Thymus (tissue), 14 donors: ENCODE measurements around the gene OSCP1. TPM values are rescaled to one million over a fixed set of nuclear protein-coding genes. Genes with fewer than 3 reads are reported as not detected.
A peak's percentile ranks its signal among the peaks of the same experiment; 100 is the strongest.
"Not testable (repeated sequence)": the region's sequence is repeated elsewhere in the genome, so short reads cannot be mapped to it uniquely, and the experiment has no call there.

Experiments used
- DNase-seq, 9 donors: peaks; one replicate each; pipeline ENCODE4 v3.0.0-alpha.2; 2013; ENCODE audit warnings: low spot score in 9 of 9, low read depth in 6 of 9, missing footprints in 1 of 9
- H3K27ac ChIP-seq, 2 donors: one replicate each; pipeline ENCODE4 v1.5.1; 2013; ENCODE audit warnings: control low read depth in 1 of 2, low read depth in 1 of 2, low read length in 1 of 2, mild to moderate bottlenecking in 1 of 2, moderate library complexity in 1 of 2
- H3K27me3 ChIP-seq, 2 donors: one replicate each; pipeline ENCODE4 v1.5.1; 2013; ENCODE audit warnings: low read length in 1 of 2; ENCODE audit not compliant: control insufficient read depth in 2 of 2, insufficient read depth in 1 of 2
- H3K36me3 ChIP-seq, 2 donors: one replicate each; pipeline ENCODE4 v1.5.1; 2013; ENCODE audit warnings: low read length in 1 of 2, mild to moderate bottlenecking in 1 of 2, moderate library complexity in 1 of 2; ENCODE audit not compliant: control insufficient read depth in 2 of 2, insufficient read depth in 2 of 2
- H3K4me1 ChIP-seq, 2 donors: one replicate each; pipeline ENCODE4 v1.5.1; 2013; ENCODE audit warnings: low read length in 2 of 2; ENCODE audit not compliant: control insufficient read depth in 2 of 2, insufficient read depth in 2 of 2
- H3K4me3 ChIP-seq, 2 donors: one replicate each; pipeline ENCODE4 v1.5.1; 2013; ENCODE audit warnings: low read length in 2 of 2, control low read depth in 1 of 2, mild to moderate bottlenecking in 1 of 2
- H3K9me3 ChIP-seq, 2 donors: one replicate each; pipeline ENCODE4 v1.5.1; 2013; ENCODE audit warnings: low read length in 1 of 2, mild to moderate bottlenecking in 1 of 2; ENCODE audit not compliant: control insufficient read depth in 2 of 2, insufficient read depth in 1 of 2
- WGBS: extraction: QIAGEN DNeasy Blood & Tissue Kit; methylation state at CpG from one replicate; pipeline ENCODE4 v1.1.7; 2013; 5-methylcytosine and 5-hydroxymethylcytosine counted together
- long read RNA-seq, 10 donors: transcript quantifications; one replicate each; lab custom pipeline, GENCODE V29; 2026
- polyA plus RNA-seq: library from polyadenylated mRNA; stranded (reverse); fragments of 200-250 nt; gene quantifications from one replicate; pipeline ENCODE4 v1.2.3, GENCODE V29; 2013
- total RNA-seq: library from RNA; stranded (reverse); fragments of 120-200 nt; gene quantifications from one replicate; pipeline ENCODE4 v1.2.4, GENCODE V29; 2013
- donor health status: healthy.

Gene OSCP1
- 4.0 TPM for total RNA-seq
- polyA plus RNA-seq, result 4.8 TPM
- long read RNA-seq, donor 1, result 0 reads
- long read RNA-seq, donor 2, result 0 reads
- long read RNA-seq, donor 3, partial matches to known transcripts, result 0 of 1 reads
- long read RNA-seq, donor 3, other reads (novel, unspliced or antisense), result 0 of 1 reads
- long read RNA-seq, donor 4, result 0 reads
- long read RNA-seq, donor 5, partial matches to known transcripts, result 0 of 2 reads
- long read RNA-seq, donor 5, other reads (novel, unspliced or antisense), result 0 of 2 reads
- long read RNA-seq, donor 6, partial matches to known transcripts, result 0 of 1 reads
- long read RNA-seq, donor 6, other reads (novel, unspliced or antisense), result 0 of 1 reads
- long read RNA-seq, donor 7, partial matches to known transcripts, result 0 of 1 reads
- long read RNA-seq, donor 7, other reads (novel, unspliced or antisense), result 0 of 1 reads
- long read RNA-seq, donor 8, result 0 reads
- long read RNA-seq, donor 9, result 0 reads
- long read RNA-seq, donor 10, result 0 reads

GRCh38 chr1:36450270-36450918 is at the start of gene OSCP1:
TSS of gene OSCP1 (minus strand) at chr1:36450451. CDS start at chr1:36450369, 82 bp downstream.
- peak; percentile 73 to 93 (median 85) for DNase-seq
- Histone ChIP-seq H3K36me3 (peaks cover 12 to 15% of the 10 kb centered on the region in 2 donors), H3K9me3 (peaks cover 0 to 4% of the 10 kb centered on the region in 2 donors), H3K4me3 (peak within 1 kb of the TSS; percentile 68 to 87), H3K27ac (peak within 1 kb of the TSS; percentile 86 to 94), H3K4me1 (peaks cover 0 to 11% of the 10 kb centered on the region in 2 donors), H3K27me3 (no peaks in the 10 kb centered on the region)
- WGBS, result 1% methylated on average over 48 of the region's 48 CpGs

- H3K4me1 ChIP-seq, result no peaks in the 10 kb centered on the region
- H3K9me3 ChIP-seq, result peaks cover 0 to 1% of the 10 kb centered on the region in 2 donors
- no peaks in the 10 kb centered on the region for H3K36me3 ChIP-seq
- no peak overlapping the region for H3K4me3 ChIP-seq
- no peak for DNase-seq
- WGBS, result 97% methylated on average over 2 of the region's 2 CpGs
- H3K27me3 ChIP-seq, result no peaks in the 10 kb centered on the region
- H3K27ac ChIP-seq, result no peak overlapping the region
These were observed 47.0 kb upstream of the OSCP1 start for GRCh38 chr1:36497207-36497606.

GRCh38 chr1:36494971-36495370 is 44.7 kb upstream of the OSCP1 start:
- WGBS, result 97% methylated on average over 5 of the region's 5 CpGs
- no peak for DNase-seq

GRCh38 chr1:36493524-36493923 is 43.3 kb upstream of the OSCP1 start:
- Histone ChIP-seq H3K9me3 (peaks cover 0 to 1% of the 10 kb centered on the region in 2 donors), H3K4me3 (no peak overlapping the region), H3K27me3 (no peaks in the 10 kb centered on the region), H3K4me1 (peaks cover 2 to 19% of the 10 kb centered on the region in 2 donors), H3K27ac (no peak overlapping the region), H3K36me3 (no peaks in the 10 kb centered on the region)
- 98% methylated on average over 9 of the region's 9 CpGs for WGBS
- no peak for DNase-seq

More at GRCh38 chr1:36494971-36495370, 44.7 kb upstream of the OSCP1 start:
- peaks cover 2 to 7% of the 10 kb centered on the region in 2 donors for H3K4me1 ChIP-seq
- no peak overlapping the region for H3K4me3 ChIP-seq
- H3K9me3 ChIP-seq, result peaks cover 0 to 1% of the 10 kb centered on the region in 2 donors
- no peaks in the 10 kb centered on the region for H3K27me3 ChIP-seq
- no peak overlapping the region for H3K27ac ChIP-seq
- no peaks in the 10 kb centered on the region for H3K36me3 ChIP-seq

- no peak overlapping the region for H3K4me3 ChIP-seq
- H3K9me3 ChIP-seq, result peaks cover 0 to 1% of the 10 kb centered on the region in 2 donors
- DNase-seq, result no peak
- WGBS, result 38% methylated on average over 9 of the region's 9 CpGs
- no peak overlapping the region for H3K27ac ChIP-seq
- H3K4me1 ChIP-seq, result peaks cover 2 to 19% of the 10 kb centered on the region in 2 donors
- no peaks in the 10 kb centered on the region for H3K36me3 ChIP-seq
- no peaks in the 10 kb centered on the region for H3K27me3 ChIP-seq
These were observed 42.2 kb upstream of the OSCP1 start for GRCh38 chr1:36492491-36492890.

- DNase-seq, H3K36me3 ChIP-seq, H3K4me3 ChIP-seq, H3K27ac ChIP-seq, H3K27me3 ChIP-seq, H3K9me3 ChIP-seq: not testable (repeated sequence)
- WGBS, result 67% methylated on average over 10 of the region's 10 CpGs
- H3K4me1 ChIP-seq, result peaks cover 2 to 28% of the 10 kb centered on the region in 2 donors
These were observed 39.2 kb upstream of the OSCP1 start for GRCh38 chr1:36489258-36490051.

GRCh38 chr1:36487906-36488305 is 37.7 kb upstream of the OSCP1 start:
- Histone ChIP-seq H3K27me3 (peaks cover 0 to under 1% of the 10 kb centered on the region in 2 donors), H3K4me1 (peaks cover 2 to 32% of the 10 kb centered on the region in 2 donors), H3K27ac (no peak overlapping the region), H3K36me3 (no peaks in the 10 kb centered on the region), H3K4me3 (no peak overlapping the region), H3K9me3 (no peaks in the 10 kb centered on the region)
- 94% methylated on average over 3 of the region's 3 CpGs for whole genome bisulfite sequencing
- DNase-seq, result no peak

GRCh38 chr1:36487336-36487725 is 37.1 kb upstream of the OSCP1 start:
- H3K36me3 ChIP-seq, H3K4me3 ChIP-seq, H3K9me3 ChIP-seq, DNase-seq, H3K27ac ChIP-seq, H3K27me3 ChIP-seq: not testable (repeated sequence)
- 95% methylated on average over 9 of the region's 9 CpGs for WGBS
- H3K4me1 ChIP-seq, result peaks cover 2 to 38% of the 10 kb centered on the region in 2 donors
